GM21576 (cell line): ENCODE data around the gene CAPN9.

Experiments
- ATAC-seq: cut with Tn5 transposase; IDR thresholded peaks from one replicate; pipeline ENCODE4 v1.9.1; 2021; ENCODE audit warnings: mild to moderate bottlenecking, moderate library complexity; ENCODE audit not compliant: unreplicated experiment

CAPN9 gene

GRCh38 chr1:230820568-230820967 lies 73.4 kb downstream of the CAPN9 start:
- ATAC-seq = no peak

DNA sequence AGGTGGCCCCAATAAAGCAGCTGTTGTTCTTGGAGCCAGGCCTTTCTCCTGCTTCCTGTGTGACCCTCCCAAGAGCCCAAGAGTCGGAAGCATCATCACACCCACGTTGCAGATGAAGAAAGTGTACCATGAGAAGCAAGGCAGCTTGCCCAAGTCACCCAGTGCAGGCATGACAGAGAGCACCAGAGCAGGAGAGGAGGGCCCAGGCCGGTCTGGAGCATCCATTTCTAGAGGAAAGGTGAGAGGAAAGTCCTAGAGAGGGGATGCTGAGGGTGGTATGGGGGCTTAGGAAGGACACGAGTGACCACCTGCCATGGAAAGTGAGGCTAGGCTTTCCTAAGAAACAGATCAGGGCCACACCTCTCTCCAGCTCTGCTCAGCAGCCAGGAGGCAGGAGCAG lies 74.2 kb downstream of the CAPN9 start:
- no peak for ATAC-seq

GRCh38 chr1:230822092-230822581 lies 74.9 kb downstream of the CAPN9 start:
- ATAC-seq = no peak

DNA sequence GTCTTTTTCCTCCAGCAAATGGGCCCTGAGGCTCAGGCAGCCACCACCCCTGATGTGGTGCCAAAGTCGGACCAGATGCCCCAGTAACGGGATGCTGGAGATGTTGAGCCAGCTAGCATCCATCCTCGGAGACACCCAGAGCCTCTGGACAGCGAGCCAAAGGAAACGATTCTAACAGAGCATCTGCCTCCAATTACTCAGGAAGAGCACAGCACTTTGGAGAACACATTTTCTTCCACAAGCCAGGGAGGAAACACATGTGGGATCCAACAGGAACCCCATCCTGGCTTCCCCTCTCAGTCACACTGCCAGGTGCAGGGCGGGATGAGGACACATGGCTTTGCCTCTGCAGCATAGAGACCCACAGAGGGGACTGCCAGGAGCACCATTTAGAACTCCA lies 76.2 kb downstream of the CAPN9 start:
- no peak for ATAC-seq

DNA sequence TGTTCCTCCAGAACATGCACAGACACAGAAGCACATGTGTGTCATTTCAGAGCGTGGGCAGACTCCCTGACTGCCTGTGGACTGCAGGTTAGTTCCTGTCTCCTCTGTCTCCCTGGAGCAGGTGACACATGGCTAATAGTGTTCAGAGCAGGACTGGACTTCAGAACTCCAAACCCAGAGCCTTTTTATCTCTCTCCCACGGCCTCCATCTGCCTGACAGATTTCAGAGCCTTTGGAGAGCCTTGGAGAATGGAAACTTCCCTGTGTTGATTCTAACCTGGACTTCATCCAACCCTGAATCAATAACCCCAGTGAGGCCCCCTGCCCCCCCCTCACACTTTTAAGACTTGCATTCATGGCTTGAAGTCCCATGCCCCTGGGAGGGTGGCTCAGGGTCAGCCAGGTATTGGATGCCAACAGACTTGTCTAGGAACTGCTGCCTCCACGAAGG lies 76.8 kb downstream of the CAPN9 start:
- no peak for ATAC-seq

DNA sequence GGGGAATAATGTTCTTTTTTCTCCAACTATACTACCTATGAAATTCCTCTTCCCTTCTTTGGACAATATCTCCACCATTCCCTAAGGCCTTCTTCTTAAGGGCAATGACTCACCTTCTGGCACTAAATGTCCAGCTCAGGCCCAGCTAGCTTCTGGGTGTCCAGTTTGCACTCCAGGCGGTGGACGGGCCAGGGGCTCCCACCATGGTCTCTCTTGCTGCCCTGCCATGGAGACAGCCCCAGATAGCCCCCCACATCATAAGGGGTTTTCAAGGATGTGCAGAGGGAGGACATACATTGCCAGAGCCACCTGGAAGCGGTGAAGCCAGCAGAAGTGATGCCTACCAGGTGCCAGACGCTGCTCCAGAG lies 77.3 kb downstream of the CAPN9 start:
- no peak for ATAC-seq

DNA sequence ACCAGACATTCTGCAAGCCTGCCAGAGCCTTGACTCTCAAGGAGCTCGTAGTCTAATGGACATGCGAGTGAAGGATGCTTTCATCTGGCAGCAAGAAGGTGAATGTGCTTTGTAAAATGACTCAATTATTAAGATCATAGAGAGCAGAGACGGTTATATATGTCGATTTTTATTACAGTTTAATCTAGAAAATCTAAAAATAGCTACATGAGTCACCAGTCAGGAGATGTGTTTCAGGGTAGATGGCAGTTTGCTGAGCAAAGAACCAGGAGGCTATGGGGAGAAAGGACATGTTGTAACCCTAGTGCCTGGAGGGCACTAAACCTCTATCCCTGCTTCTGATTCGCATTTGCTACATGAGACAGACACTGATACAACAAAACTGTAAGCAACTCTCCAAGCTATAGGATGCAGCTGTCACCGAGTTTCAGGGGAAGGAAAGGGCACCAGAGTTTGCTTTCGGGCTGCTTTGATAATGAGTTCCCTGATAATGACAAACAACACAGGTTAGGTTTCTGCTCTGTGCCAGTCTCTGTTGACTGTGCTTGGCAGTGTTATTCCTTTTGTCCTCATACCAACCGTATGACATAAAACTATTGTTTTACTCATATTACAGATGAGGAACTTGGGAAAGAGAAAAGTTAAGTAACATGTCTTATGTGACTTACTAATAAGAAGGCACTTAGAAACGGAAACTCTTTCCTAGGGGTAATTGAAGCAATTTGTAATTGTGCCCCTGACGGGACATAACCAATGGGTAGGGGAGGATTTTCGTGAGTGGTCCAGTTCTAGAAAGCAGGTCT lies 77.9 kb downstream of the CAPN9 start:
- ATAC-seq = no peak

- ATAC-seq = no peak
Observed at GRCh38 chr1:230825761-230826160, 78.6 kb downstream of the CAPN9 start.

DNA sequence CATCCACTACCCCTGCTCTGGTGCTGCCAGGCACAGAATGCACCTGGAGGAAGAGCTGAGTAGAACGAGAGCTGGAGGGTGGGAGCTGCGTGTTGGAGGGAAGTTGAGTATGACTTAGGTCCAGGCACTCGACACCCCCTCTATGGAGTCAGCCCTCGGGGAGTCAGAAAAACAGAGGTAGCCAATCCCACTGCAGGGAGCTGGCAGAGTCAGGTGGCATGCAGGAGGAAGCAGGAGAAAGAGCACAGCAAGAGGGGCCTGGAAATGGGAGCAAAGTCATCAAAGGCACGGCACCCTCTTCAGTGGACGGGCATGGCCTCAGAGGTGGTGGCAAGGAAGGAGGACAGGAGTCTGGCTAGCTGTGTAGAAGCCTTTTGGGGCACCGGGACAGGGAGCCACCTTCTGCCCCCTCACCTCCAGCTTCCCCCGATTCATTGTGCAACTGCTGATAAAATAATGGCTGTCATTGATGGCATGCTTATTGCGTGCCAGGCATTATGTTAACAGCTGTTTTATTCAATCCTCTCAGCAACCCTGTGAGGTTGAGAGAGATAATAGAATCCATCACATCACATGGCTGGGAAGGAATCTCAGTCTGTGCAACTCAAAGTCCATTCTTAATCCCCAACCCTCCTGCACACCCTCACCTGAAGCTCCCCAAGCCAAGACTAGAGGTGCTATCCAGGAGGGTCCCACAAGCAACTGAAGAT lies 79.1 kb downstream of the CAPN9 start:
- no peak for ATAC-seq

DNA sequence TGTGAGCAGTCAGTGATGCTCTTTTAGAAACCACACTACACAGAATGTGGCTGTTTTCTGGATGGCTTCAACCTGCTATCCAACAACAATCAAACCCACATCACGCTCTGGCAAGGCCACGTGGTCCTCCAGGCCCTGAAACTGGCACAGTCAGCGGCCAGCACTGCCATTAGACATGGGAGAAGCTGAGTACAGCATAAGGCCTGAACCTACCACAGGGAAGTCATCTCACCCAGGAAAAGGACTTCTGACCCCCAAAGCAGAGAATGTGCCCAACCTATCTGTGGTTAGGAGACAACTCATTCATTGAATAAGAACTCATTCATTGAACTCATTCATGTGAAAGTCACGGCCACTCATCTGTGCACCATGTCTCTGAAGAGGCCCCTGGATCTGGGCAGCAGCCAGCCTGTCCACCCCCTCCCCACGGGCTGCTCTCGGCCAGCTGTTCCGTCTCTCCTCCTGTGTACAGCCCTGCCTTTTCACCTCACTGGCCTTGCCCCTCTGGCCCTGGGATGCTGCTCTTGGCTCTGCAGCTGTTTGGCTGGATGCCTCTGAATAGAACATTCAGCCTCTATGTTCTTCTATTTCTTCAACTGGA lies 80.0 kb downstream of the CAPN9 start:
- ATAC-seq = no peak

GRCh38 chr1:230827801-230828200 lies 80.6 kb downstream of the CAPN9 start:
- ATAC-seq = no peak

- no peak for ATAC-seq
Observed at GRCh38 chr1:230828421-230828820, 81.2 kb downstream of the CAPN9 start.

DNA sequence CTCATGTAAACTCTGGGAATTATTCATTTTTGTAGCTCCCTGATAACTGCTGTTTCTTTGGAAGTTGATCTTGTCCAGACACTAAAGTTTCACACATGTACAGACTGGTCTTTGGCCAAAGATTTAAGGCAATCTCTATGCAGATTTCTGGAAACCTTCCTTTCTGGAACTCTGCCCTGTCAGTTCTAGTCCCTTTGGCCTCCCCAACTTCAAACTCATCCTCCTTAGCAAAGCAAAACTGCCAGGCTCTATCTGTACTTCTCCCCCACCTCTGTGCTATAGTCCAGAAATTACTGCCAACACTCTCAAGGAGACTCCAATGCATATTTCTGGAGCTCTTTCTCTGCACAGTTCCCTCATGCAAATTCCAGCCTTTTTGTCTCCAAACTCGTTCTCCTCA lies 84.6 kb downstream of the CAPN9 start:
- ATAC-seq = no peak

GRCh38 chr1:230832476-230832875 lies 85.3 kb downstream of the CAPN9 start:
- ATAC-seq = no peak

DNA sequence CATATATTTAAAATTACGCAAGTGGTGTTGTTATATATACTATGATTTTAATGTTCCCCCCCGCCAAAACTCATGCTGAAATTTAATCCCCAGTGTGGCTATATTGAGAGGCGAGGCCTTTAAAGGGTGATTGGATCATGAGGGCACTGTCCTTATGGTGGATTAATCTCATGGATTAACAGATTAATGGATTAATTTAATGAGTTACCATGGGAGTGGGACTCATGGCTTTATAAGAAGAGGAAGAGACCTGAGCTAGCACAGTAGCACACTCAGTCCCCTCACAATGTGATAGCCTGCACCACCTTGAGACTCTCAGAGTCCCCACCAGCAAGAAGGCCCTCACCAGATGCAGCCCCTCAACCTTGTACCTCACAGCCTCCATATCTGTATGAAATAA lies 86.3 kb downstream of the CAPN9 start:
- no peak for ATAC-seq

- no peak for ATAC-seq
Observed at GRCh38 chr1:230834292-230834691, 87.1 kb downstream of the CAPN9 start.

- ATAC-seq = no peak
Observed at GRCh38 chr1:230836347-230836746, 89.2 kb downstream of the CAPN9 start.

- ATAC-seq = no peak
Observed at GRCh38 chr1:230836793-230837192, 89.6 kb downstream of the CAPN9 start.

DNA sequence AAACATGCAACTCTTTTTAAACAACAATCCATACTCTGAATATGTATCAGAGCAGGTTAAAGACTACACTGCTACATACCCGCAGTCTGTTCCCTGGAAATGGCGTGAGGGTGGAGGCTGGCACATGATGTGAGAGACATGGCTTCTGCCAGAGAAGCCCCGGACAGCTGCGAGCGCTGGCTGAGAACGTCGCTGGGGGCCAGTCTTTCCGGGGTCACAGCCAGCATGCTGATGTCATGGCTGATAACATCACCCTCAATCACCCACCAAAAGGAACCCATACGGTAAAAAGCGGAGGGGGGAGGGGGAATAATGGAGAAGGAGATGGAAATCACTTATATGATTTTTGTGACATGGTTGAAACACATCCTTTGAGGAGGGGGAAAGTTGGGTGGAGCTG lies 92.0 kb downstream of the CAPN9 start:
- no peak for ATAC-seq

- ATAC-seq = no peak
Observed at GRCh38 chr1:230842801-230843200, 95.6 kb downstream of the CAPN9 start.

DNA sequence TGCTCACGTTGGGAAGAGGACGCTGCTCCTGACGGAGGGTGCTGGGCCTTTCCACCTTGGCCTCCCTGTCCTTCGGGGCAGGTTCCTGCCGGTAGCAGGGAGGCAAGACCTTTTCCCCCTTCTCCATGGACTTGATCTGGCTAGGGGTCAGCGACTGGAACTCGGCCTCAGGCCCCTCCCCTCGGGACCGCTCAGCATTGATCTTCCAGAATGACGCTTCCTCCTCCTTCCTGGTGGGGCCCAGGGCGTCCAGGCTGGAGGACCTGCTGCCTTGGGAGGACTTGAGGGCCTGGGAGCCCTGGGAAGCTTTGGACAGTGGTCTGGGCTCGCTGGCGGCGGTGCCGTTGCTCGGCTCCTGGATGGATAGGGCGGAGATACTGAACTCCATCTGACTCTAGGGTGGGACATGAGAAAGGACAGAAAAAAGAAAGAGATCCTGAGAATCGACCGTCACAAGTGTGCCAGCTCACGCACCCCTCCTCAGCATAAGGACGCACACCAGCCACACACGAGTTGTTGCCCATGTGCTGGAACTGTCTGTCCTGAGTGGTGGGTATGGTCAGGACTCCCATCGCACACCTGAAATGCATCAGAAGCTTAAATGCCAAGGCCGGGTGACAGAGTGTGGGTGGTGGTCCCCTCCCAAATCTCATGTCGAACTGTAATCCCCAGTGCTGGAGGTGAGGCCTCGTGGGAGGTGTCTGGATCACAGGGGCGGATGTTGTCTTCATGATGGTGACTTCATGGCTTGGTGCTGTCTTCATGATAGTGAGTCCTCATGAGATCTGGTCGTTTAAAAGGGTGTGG lies 96.5 kb downstream of the CAPN9 start:
- no peak for ATAC-seq
